HG02840 (cell line): Measurements from ENCODE around the gene EIF2D.

Experiments
- ATAC-seq: cut with Tn5 transposase; IDR thresholded peaks from one replicate; pipeline ENCODE4 v1.9.1; 2021; ENCODE audit warnings: mild to moderate bottlenecking, moderate library complexity, moderate number of reproducible peaks; ENCODE audit not compliant: unreplicated experiment, low FRiP score

Gene EIF2D

DNA sequence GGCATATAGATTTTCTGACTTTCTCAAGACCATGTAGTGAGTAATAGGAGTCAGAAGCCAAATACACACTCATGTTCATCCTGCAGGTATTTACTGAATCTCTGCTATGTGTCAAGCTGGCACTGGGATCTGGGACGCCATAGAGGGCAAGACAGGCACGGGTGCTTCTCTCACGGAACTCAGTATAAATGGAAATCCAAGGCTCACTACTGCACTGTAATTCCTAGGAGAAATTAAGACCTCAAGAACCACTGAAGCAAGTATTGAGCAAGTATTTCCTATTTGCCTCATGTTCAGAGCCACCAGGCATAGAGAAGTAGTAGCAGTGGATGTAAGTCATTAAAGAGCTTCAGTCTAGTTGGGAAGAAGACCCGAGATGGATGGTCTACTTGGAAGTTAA, 38.9 kb downstream of the EIF2D start:
- no peak for ATAC-seq

DNA sequence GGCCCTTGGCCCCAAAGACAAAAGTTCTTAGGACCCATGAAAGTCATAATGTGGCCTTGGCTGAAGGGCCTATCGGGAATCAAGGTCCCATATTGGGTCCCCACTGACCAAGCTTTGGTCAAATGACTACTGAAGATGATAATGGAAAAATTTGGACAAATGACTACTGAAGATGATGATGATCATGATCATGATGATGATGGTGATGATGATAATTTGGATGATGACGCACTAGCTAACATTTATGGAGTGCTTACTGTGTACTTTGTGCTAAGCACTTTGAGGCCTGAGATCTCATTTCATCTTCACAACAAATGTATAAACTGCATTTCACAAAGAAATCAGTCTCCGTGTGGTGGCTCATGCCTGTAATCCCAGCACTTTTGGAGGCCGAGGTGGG, 39.4 kb downstream of the EIF2D start:
- ATAC-seq, result no peak

DNA sequence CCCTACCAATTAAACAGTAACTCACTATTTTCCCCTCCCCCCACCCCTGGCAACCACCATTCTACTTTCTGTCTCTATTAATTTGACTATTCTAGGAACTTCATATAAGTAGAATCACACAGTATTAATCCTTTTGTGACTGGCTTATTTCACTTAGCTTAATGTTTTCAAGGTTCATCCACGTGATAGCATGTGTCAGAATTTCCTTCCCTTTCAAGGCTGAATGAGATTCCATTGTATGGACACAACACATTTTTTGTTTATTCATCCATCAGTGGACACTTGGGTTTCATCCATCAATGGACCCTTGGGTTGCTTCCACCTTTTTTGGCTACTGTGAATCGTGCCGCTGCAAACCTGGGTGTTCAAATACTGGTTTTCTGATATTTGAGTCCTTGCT, 41.7 kb downstream of the EIF2D start:
- ATAC-seq, result no peak

DNA sequence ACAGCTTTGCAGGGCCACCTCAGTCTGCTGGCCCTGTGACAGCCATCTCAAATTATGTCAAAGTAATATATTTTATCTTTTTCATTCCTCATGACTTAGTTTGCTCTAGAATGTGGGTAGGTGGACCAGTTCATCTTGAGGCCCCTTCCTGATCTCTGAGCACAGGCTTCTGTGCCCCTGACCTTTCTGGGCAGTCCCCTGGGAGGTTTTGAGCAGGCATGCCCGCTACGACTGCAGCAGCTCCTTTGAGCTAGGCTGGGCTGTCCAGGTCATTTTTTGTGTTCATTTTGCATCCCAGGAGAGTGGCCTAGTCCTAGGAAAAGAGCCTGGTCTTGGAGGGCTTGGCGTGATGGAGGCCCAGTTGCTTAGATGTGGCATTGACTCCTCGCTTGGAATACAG, 42.7 kb downstream of the EIF2D start:
- no peak for ATAC-seq

DNA sequence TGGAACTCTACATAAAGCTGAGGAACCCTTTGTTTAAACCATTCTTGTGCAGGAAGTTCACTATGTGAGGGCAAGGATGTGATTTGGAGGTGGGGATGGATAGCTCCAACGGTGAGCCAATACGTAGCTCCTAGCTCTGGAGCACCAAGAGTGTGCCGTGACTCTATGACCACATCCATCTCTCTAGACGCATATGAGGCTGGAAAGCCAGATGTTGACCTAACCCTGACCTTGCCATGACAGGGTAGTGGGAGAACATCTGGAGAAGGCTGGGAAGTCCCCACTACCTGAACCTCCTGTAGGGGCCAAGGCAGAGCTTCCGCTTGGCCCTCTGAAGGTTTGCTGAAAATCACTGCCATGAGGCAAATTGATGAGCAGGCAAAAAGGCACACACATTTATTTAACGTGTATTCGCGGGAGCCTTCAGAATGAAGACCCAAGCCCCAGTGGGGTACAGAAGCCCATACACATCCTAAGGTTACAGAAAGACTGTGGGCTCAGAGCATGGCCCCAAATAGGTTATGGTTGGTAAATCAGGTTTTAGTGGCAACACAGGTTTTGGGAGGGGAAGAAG, 43.4 kb downstream of the EIF2D start:
- no peak for ATAC-seq

DNA sequence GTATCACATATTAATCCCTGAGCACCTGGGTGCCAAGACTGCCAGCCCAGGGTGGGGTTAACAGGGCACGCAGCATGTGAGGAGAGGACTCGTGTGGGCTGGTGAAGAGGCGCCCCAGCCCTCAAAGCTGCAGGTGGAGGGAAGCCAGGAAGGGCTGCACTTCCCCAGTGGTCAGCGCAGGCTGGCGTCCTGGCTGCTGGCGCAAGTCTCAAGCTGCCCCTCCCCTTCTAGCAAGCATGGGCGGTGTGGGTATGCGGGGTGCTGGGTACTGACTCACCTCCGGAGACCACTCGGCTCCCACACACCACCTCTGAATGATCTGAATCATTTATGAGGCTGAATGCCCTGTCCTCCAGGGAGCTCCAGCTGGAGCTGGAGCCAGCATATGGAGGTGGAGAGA, 44.0 kb downstream of the EIF2D start:
- no peak for ATAC-seq

DNA sequence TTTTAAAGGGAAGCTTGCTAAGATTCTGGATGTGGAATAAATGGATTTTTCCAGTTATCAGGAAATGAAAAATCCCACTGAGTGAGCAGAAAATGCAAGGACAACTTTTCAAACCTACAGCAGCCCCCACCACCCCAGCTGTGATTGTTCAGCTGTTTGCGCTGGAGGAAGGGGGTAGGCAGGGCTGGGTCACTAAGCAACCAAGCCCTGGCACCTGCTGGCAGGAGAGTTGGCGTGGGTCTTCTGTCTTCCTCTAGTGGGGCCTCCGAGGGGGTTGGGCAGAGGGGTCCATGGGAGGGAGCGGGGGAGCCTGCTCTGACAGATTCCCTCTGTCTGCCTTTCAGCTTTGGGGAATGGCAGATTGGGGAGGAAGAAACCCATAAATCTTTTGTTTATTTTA, 45.3 kb downstream of the EIF2D start:
- ATAC-seq, result no peak

DNA sequence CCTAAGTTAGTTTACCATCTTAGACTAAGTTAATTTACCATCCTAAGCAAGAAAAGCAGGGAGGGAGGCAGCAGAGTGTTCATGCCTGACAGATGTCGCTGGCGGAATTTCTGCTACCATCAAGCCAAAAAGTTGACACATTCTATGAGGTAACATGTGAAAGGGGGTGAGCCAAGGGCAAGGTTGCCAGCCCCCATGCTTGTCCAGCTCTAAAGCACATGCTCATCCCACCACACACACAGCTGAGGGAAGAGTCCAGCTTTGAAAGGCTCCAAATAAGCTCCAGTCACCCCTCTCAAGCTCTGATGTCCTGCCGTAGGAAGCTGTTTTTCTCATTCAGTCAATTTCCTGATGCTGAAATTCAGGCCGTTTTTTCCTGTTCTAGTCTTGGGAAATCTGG, 46.3 kb downstream of the EIF2D start:
- ATAC-seq, result no peak

DNA sequence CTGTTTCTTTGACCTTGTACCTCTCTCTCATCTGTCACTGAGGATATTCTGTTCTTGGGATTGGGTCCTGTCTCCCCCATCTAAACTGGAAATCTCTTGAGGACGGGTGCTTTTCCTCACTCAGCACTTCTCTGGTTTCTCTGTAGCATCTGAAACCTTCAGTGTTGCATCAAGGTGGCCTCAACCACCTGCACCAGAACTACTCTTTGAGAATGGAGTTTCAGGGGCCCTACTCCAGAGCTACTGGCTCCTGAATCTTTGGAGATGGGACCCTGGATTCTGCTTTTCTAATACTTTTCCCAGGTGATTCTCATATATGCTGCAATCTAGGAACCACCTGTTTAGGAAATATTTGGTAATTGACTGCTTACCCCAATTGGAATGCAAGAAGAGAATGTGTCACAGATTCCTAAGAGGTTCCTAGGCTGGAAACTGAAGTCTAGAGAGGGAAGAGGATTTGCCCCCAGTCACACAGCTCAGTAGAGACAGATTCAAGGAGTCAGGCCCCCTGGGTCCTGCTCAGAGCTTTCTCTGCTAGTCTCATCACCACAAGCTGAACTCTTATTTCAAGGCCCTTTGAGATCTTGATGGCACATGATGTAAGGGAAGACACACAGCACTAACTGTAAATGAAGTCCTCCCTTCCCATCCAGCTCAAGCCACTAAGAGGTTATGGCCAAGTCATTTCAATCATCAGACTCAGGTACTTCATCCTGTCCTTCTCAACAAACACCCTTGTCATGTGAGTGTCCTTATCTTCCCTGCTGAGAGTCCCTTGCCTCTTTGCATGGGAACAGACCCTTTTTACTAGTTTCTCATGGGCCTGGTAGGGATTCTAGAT, 48.7 kb downstream of the EIF2D start:
- ATAC-seq, result peak; percentile 8

DNA sequence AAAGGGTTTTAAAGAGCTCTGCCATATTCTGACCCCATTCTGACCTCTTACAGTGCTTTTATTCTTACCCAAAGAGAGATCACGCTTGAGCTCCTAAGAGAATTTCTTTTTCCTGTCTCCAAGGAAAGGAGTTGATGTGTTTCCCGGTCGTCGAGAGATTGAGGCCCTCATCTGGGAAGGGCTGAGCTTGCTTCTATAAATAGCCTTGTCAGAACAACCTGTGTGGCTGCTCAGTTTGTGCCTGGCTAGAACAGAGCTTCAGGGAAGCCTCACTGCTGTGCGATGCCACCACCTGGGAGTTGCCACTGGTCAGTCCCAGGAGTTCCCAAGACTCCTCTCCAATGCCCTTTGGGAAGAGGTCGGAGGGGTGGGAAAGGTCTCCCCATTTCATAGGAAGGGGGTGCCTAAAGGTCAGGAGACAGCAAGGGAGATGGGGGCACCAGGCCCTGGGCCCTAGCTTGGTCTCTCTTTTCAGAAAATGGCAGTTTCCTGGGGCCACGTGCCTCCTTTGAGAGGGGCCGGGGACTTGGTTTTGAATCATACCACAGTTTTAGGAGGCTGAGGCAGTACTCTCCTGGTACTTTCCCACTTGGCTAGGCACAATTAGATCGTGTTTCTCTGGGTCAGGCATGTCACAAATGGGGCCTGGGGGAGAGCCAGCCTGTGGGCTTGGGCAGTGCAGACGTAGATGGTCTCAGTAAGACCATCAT, 52.1 kb downstream of the EIF2D start:
- no peak for ATAC-seq

DNA sequence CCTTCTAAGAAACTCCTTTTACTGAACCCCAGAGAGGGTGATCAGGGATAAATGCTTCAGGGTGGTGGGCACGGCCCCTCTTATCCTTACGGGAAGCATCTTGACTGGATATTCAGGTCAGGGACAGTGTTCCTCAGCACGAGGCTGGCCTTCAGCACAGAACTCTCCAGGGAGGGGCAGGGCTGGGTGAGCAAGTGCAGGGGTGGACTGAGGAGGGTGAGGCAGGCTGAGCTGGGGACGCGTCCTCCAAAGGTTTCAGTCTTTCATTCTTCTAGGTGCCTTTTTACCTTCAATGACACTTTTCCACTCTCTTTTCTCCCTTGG, 52.6 kb downstream of the EIF2D start:
- no peak for ATAC-seq

DNA sequence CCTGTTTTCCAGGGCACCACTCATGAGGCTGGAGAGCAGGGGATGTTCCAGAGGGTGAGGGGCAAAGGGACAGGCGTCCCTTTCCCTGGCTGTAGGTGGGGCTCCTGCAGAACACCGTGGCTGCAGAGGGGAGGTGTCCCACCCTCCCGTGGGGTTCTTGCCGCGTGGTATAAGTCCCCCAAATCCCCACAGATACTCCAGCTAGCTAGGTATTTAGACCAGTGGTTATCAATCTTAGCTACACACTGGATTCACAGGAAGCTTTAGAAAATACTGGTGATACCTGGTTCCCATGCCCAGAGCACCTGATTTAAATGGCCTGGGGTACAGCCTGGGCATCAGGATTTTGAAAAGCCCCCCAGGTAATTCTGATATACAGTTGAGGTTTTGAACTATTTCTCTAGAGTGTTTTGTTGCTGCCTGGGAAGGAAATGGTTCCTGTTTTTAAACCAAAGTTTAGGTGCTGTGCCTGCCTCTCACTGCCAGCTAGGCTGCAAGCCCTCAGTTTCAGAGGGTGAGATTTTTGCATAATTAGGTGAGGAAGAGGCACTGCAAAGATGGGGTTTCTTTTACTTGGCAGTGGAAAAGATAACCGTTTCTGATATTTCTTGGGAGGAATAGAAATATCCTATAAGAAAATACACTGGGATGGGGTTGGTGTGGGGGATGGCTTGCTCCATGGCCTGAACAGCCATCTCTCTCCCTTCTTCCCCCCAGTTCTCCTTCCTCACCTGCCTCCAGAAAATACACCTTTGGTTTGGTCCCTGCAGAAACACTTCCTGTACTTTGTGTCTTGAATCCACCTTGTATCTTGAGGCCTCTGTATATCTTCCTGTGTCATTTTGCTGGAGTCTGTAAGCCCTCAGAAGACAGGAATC, 53.2 kb downstream of the EIF2D start:
- no peak for ATAC-seq

DNA sequence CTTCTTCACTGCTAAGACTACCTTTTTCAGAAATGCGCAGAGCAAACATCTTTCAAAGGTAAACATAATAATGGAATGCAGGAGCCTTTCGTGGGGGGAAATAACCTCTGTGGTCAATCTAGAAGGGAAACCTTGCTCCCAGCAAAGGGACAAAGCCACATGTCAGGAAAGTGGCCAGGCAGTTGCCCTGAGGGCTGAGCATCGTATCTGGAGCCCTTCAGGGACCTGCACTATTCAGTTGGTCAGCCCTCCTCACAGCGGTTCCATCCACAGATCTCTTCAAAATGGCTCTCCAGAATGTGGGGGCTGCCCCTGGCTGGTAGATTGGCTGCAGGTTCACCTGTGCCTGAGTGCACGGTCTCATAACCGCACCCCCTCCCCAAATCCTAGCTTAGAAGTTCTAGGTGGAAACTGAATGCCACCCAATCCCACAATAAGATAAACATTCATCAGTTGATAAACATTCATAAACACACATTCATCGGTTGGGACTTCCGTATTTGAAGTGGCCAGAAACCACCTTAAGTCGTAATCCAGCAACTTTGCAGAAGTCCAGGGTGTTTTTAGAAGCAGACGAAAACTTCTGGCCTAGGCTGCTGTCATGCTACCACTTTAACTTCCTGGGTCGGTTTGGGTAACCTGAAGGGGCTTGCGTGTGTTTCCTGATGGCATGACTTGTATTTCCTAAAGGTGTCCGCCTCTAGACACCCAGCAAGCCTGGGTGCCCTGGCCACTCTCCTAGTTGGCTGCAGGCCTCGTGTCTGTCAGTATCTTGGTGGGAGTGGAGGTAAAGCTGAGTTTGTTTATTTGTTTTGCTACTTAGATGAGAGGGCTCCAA, 54.4 kb downstream of the EIF2D start:
- ATAC-seq, result no peak

DNA sequence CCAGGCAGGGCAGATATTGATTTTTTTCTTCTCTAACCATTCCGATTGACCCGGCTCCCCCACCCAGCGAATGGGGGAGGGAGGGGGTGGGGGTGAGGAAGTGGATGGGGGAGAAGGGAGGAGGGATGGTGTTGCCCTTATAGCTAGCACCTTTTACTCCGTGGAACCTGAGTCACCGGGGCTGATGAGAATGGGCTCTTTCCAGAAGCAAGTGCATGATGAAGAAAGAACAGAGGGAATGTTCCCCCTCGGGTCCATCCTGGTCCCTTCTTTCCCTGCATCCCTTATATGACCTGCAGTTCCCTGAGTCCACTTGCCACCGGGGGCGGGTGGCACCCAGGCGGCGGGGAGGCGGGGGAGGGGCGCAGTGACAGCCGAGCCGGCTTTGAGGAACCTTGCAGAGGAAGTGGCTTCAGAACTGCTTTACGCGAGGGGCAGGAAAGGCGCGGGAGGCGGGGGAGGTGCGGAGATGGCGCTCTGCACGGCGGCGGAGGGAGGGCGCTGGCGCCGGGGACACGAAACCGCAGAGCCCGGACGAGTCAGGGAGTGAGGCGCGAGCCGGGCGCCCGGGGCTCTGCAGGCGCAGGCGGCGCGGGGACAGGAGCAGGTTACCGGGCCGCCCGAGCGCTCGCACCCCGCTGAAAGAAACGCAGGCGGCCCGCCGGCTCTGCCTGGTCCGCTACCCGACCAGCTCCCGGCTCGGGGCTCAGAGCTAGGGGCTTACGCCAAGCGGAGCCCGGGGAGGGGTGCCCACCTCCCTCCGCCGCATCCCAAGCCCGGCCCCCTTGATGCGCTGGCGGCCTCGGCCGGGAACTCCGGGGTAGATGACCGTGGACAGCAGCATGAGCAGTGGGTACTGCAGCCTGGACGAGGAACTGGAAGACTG, 55.3 kb downstream of the EIF2D start:
- ATAC-seq, result no peak

DNA sequence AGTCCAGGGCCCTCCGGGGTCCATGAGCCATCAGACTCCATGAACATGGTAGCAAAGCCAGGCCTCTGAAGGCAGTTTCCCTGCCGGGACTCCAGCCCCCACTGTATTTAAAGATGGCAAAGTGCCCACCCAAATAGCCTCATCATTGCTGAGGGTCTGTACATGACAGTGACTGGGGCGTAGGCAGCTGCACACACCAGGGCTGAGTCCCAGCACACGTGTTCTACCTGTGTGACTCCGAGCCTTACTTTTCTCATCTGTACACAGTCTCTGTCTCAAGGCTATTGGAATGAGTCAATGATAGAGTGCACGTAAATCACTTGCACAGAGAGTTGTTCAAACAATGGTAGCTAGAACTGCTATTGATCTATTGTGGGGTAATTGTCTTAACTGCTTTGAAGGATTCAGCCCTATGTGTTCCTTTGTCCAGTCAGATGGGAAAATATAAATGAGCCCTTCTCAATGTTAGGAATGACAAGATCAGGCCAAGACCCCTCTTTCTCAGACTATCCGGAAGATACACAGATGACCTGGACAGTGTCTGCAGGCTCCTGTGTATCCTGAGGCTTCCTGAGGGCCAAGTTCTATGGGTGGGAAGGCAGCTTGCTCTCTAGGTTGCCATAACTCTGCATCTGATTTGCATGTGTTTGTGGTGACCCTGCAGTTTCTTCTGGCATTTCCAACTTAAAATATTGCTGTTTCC, 56.1 kb downstream of the EIF2D start:
- no peak for ATAC-seq

DNA sequence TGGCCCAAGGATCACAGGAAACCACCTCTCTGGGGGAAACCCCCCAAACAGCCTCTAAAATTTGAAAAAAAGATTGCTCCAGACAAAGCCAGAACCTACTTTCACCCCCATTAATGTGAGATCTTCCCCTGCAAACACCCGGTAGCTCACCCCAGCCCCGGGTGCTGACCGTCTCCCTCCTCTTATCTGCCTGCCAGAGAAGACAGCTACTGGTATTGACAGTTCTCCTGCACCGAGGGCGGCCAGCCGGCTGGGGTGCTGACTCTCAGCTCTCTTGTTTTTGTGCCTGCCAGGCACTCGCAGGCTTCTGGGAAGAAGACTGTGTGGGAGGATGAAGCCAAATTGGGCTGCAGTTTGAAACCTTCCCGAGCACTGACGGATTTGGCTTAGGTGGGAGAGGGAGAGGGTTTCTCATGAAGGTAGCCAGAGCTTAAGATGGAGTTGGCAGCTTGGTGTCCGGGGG, 56.8 kb downstream of the EIF2D start:
- ATAC-seq, result no peak

DNA sequence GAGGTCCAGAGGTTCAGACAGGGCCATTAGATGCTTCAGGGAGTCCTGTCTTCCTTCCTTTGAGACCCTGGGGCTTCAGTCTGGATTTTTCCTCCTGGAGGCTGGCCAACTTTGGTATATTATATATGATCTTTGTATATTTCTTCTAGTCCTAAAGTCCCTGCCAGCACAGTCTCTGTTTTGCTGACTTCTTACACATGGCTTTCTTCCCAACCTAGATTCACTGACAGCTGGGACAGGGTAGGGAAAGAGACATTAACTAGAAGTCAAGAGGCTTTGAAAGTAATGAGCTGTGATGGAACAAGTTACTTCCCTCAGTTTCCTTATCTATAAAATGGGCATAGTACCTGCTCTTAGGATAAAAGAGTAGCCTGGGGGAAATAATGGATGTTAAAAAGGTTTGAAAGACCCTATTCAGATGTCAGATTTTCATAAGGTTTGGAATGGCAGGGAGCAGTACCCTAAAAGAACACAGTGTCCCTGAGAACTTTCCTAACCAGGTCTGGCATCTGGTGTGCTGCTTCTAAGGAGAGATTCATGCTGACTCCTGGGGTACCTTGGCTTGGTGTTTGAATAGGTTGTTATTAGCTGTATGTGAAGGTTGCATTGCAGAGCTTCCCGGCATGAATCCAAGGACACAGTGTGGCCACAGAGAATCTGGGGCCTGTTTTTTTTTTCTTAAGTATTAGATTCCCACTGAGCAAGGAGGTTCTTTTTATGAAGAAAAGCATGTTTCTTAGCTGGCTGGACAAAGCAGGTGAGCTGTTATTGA, 57.4 kb downstream of the EIF2D start:
- ATAC-seq, result no peak

DNA sequence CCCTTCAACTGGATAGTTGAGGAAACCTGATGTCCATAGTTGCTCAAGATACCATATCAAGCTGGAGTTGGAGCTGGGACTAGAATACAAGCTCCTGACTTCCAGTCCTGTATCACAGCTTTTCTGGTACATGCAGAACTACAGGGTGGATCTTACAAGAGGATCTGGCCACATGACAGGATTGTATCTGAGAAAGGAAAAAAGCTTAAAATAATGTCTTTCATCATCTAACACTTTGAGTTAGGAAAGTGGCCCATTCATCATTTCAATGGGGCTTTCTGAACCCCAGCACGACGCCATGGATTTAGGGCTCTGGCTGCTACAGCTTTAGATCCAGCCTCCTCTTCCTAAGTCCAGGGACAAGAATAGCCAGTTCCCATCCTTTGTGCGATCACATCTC, 58.1 kb downstream of the EIF2D start:
- ATAC-seq, result no peak
